A549 (cell line): Measurements from ENCODE around the gene TRAPPC2. TPM values are rescaled to one million over a fixed set of nuclear protein-coding genes. Genes with fewer than 3 reads are reported as not detected.

Experiments
- ATAC-seq, 2 experiments: fragments of 200-7000 bp in 1 of 2; fragments of >200 bp in 1 of 2; cut with Nextera tagmentation in 1 of 2; cut with Tn5 transposase in 1 of 2; 3 replicates each; pipeline versions ENCODE4 v1.8.0 to v1.9.1; 2018 to 2020; ENCODE audit warnings: mild to moderate bottlenecking in 1 of 2, moderate library complexity in 1 of 2
- CTCF ChIA-PET: fragments of 300-600 bp; sonication (Branson Sonifier 250); formaldehyde crosslinking; extraction: SDS; loops from one replicate; lab custom pipeline; 2021; ENCODE audit warnings: antibody characterized with exemption, inconsistent platforms; lab: Yijun Ruan, JAX
- POLR2A ChIA-PET: fragments of 350-600 bp; formaldehyde crosslinking; extraction: SDS; loops from one replicate; lab custom pipeline; 2021; ENCODE audit warnings: antibody characterized with exemption, inconsistent platforms; lab: Yijun Ruan, JAX
- DNase-seq, 2 experiments: peaks; one replicate each; pipeline versions ENCODE4 v3.0.0 to v3.0.0-alpha.2; 2011 to 2016; ENCODE audit warnings: low read depth in 1 of 2, low spot score in 1 of 2
- FAIRE-seq: peaks from 2 replicates; lab custom pipeline; 2011; peaks lifted over from hg19 to GRCh38; lab: Jason Lieb, UNC
- H3K27ac ChIP-seq, 2 experiments: fragments of >200 bp; sonication (Bioruptor Twin); formaldehyde crosslinking; 3 replicates each; pipeline ENCODE4 v1.5.1; 2016 to 2017
- H3K4me1 ChIP-seq: fragments of >200 bp; sonication (Bioruptor Twin); formaldehyde crosslinking; 3 replicates; pipeline ENCODE4 v1.6.1; 2016
- H3K4me2 ChIP-seq: fragments of >200 bp; sonication (Bioruptor Twin); formaldehyde crosslinking; 3 replicates; pipeline ENCODE4 v1.6.1; 2016
- H3K4me3 ChIP-seq: fragments of >200 bp; sonication (Bioruptor Twin); formaldehyde crosslinking; 3 replicates; pipeline ENCODE4 v1.5.1; 2016
- H3K9me3 ChIP-seq: fragments of >200 bp; sonication (Bioruptor Twin); formaldehyde crosslinking; 3 replicates; pipeline ENCODE4 v1.6.1; 2016
- CBX2 ChIP-seq: fragments of 200-600 bp; sonication (generic); IDR thresholded peaks from 2 replicates; pipeline ENCODE4 v1.6.1; 2016; ENCODE audit warnings: low read depth, mild to moderate bottlenecking, borderline replicate concordance
- CHD2 ChIP-seq: fragments of 150-350 bp; IDR thresholded peaks from 2 replicates; pipeline ENCODE4 v1.6.1; 2014; ENCODE audit warnings: low read length; ENCODE audit not compliant: partially characterized antibody
- CHD4 ChIP-seq: fragments of 200-600 bp; sonication (generic); IDR thresholded peaks from 2 replicates; pipeline ENCODE4 v1.6.1; 2016; ENCODE audit warnings: antibody characterized with exemption, mild to moderate bottlenecking, borderline replicate concordance
- EP300 ChIP-seq, 2 experiments: fragments of >200 bp; sonication (Bioruptor Twin); formaldehyde crosslinking; IDR thresholded peaks; 2 replicates in 1 of 2; 3 replicates in 1 of 2; pipeline ENCODE4 v1.6.1; 2016 to 2017
- FOSB ChIP-seq: fragments of 250-450 bp; sonication (Bioruptor Pico); IDR thresholded peaks from 2 replicates; pipeline ENCODE4 v1.5.0; 2020; ENCODE audit warnings: mild to moderate bottlenecking, moderate library complexity
- FOSL2 ChIP-seq, 2 experiments: fragments of 450-650 bp in 1 of 2; fragments of >200 bp in 1 of 2; sonication (Bioruptor Twin) in 1 of 2; formaldehyde crosslinking; IDR thresholded peaks; 2 replicates each; pipeline versions ENCODE4 v1.5.0 to v1.6.1; 2016 to 2020; ENCODE audit warnings: mild to moderate bottlenecking in 1 of 2, moderate library complexity in 1 of 2
- GATA3 ChIP-seq: IDR thresholded peaks from 2 replicates; pipeline ENCODE4 v1.6.1; 2012; ENCODE audit warnings: borderline replicate concordance
- HEYL ChIP-seq: fragments of 250-450 bp; sonication (Bioruptor Pico); IDR thresholded peaks from 2 replicates; pipeline ENCODE4 v1.8.0; 2021; ENCODE audit warnings: mild to moderate bottlenecking, moderate library complexity
- HOXB13 ChIP-seq: fragments of 250-450 bp; sonication (Bioruptor Pico); IDR thresholded peaks from 2 replicates; pipeline ENCODE4 v1.5.0; 2020; ENCODE audit warnings: low read depth, mild to moderate bottlenecking, moderate library complexity
- HOXB5 ChIP-seq: fragments of 250-450 bp; sonication (Bioruptor Pico); IDR thresholded peaks from 2 replicates; pipeline ENCODE4 v1.5.0; 2020; ENCODE audit warnings: mild to moderate bottlenecking, moderate library complexity
- JUN ChIP-seq, 2 experiments: fragments of >200 bp; sonication (Bioruptor Twin); formaldehyde crosslinking; IDR thresholded peaks; 2 replicates in 1 of 2; 3 replicates in 1 of 2; pipeline ENCODE4 v1.6.1; 2016 to 2017
- KDM5A ChIP-seq: fragments of 200-600 bp; sonication (generic); IDR thresholded peaks from 2 replicates; pipeline ENCODE4 v1.6.1; 2016; ENCODE audit warnings: antibody characterized with exemption, mild to moderate bottlenecking
- MAZ ChIP-seq: fragments of 150-350 bp; IDR thresholded peaks from 2 replicates; pipeline ENCODE4 v1.6.1; 2014; ENCODE audit warnings: antibody characterized with exemption, low read depth, low read length, borderline replicate concordance
- NPAS2 ChIP-seq: fragments of 250-450 bp; sonication (Bioruptor Pico); IDR thresholded peaks from 2 replicates; pipeline ENCODE4 v1.8.0; 2022; ENCODE audit warnings: mild to moderate bottlenecking, moderate library complexity, borderline replicate concordance
- NR3C1 ChIP-seq: fragments of >200 bp; sonication (Bioruptor Twin); formaldehyde crosslinking; IDR thresholded peaks from 3 replicates; pipeline ENCODE4 v1.6.1; 2017
- RFX5 ChIP-seq: fragments of 450-650 bp; IDR thresholded peaks from 2 replicates; pipeline ENCODE4 v1.7.1; 2014; ENCODE audit warnings: antibody characterized with exemption, mild to moderate bottlenecking, moderate library complexity
- SMC3 ChIP-seq: fragments of >200 bp; sonication (Bioruptor Twin); formaldehyde crosslinking; IDR thresholded peaks from 3 replicates; pipeline ENCODE4 v1.6.1; 2018; ENCODE audit warnings: inconsistent platforms
- SREBF2 ChIP-seq: fragments of 450-650 bp; IDR thresholded peaks from 2 replicates; pipeline ENCODE4 v1.6.1; 2014; ENCODE audit warnings: mild to moderate bottlenecking, moderate library complexity
- ZNF302 ChIP-seq: fragments of 250-450 bp; sonication (Bioruptor Pico); IDR thresholded peaks from 2 replicates; pipeline ENCODE4 v1.9.0; 2021; ENCODE audit warnings: inconsistent platforms, mild to moderate bottlenecking, moderate library complexity
- WGBS: methylation state at CpG from one replicate; pipeline ENCODE4 v1.1.6; 2017; ENCODE audit errors: missing lambda C conversion rate; 5-methylcytosine and 5-hydroxymethylcytosine counted together
- polyA plus RNA-seq, 4 experiments: library from polyadenylated mRNA; depleted of rRNA in 3 of 4; stranded (reverse); fragments of >200 nt; fragmentation: RNase III in 1 of 4; extraction: RNeasy Plus Mini Kit Qiagen cat#74134 plus additional on column Dnase treatment in 1 of 4; gene quantifications; 2 replicates in 3 of 4; 3 replicates in 1 of 4; pipeline ENCODE4 v1.2.3, GENCODE V29; 2011 to 2017
- TF ChIP-seq, protein P1 (sequence below): fragments of 250-450 bp; sonication (Bioruptor Pico); IDR thresholded peaks from 2 replicates; pipeline ENCODE4 v1.5.0; 2020; ENCODE audit warnings: low read depth, mild to moderate bottlenecking, moderate library complexity
- TF ChIP-seq, protein P2 (sequence below): fragments of >200 bp; sonication (Bioruptor Twin); formaldehyde crosslinking; IDR thresholded peaks from 3 replicates; pipeline ENCODE4 v1.6.1; 2016
- TF ChIP-seq, protein P3 (sequence below): IDR thresholded peaks from 2 replicates; pipeline ENCODE4 v1.6.1; 2012; ENCODE audit warnings: low read depth, borderline replicate concordance

The TRAPPC2 gene
- polyA plus RNA-seq, 2 of the 4 experiments (the other 2 are of a cell fraction), result 11.6 TPM

DNA sequence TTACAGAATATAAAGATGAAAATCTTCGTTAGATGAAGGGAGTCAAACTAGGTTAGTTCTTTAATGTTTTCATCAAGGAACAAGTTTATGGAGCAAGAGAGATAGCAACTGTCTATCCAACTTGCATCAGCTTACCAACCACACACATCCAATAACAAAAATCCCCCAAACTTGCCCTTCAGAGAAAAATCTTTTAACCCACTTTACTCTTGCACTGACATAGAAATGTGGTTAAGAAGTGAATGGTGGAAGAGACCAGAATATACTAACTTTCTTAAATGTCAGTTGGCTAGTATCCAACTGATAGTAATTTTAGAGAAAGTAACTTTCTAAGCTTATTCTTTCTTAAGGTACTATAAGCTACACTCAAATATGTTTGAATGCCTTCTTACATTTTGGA lies 47.2 kb downstream of the TRAPPC2 start:
- POLR2A ChIA-PET, result no interaction called here
- 68% methylated on average over 1 of the region's 1 CpG for WGBS
- H3K27ac ChIP-seq, result no peak overlapping the region
- H3K9me3 ChIP-seq, result no peaks in the 10 kb centered on the region
- peak; percentile 13 for FAIRE-seq
- CTCF ChIA-PET, result interaction anchor here (1.4 kb wide), 1 partner anchor 18 kb away, joined by 3 read pairs; no protein-coding TSS in a partner anchor
- no peak for DNase-seq
- no peak overlapping the region for H3K4me2 ChIP-seq
- no peak overlapping the region for H3K4me3 ChIP-seq
- TF ChIP-seq RFX5, result no peak
- no peak for TF ChIP-seq SREBF2
- TF ChIP-seq HOXB13, result no peak
- TF ChIP-seq CBX2, result no peak
- TF ChIP-seq HOXB5 (CRISPR knock-in tag), result no peak
- no peak for TF ChIP-seq FOSB (CRISPR knock-in tag)
- no peak for TF ChIP-seq EP300 (IDR thresholded peaks at IDR 0.05)
- TF ChIP-seq, protein P1, sequence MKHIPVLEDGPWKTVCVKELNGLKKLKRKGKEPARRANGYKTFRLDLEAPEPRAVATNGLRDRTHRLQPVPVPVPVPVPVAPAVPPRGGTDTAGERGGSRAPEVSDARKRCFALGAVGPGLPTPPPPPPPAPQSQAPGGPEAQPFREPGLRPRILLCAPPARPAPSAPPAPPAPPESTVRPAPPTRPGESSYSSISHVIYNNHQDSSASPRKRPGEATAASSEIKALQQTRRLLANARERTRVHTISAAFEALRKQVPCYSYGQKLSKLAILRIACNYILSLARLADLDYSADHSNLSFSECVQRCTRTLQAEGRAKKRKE (CRISPR knock-in tag), result no peak
- no peak for TF ChIP-seq HEYL (CRISPR knock-in tag)
- no peak for ATAC-seq
- peaks cover 40% of the 10 kb centered on the region for H3K4me1 ChIP-seq

DNA sequence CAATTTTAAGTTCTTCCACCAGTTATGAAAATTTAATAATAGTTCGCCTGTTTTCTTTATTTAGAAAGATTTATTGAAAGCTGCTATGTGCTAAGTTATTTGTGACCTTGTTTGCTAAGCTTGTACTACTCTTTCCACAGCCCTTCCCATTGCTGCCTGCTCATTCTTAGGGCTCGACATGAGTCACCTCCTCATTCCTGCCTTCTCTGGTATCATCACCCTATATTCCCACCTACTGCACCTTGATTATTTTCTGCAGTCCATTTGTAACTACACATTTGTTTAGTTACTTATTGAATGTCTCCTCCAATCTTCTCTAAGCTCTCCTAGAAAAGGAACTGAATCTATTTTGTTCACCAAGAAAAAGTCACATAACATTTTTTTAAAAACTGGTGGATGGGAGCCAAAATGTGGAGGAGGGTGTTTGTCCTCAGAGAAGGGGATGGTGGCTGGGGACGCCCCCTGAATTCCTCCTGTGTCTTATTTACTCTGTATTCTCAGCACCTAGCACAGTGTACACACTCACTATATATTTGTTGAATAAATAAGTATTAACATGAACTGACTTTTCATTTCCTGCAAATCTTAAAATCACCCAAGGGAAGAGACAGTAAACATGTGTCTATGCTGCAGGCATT lies 49.2 kb downstream of the TRAPPC2 start:
- FAIRE-seq (no peak), DNase-seq (peak; percentile 28 to 37), ATAC-seq (0 out of 6 replicates have a peak, but pooled peaks of 1 of the 2 experiments have one; percentile 17)
- POLR2A ChIA-PET, result interaction anchor here (0.7 kb wide), 1 partner anchor 26 kb away, joined by 4 read pairs; no protein-coding TSS in a partner anchor
- Histone ChIP-seq H3K9me3 (no peaks in the 10 kb centered on the region), H3K4me1 (peaks cover 22% of the 10 kb centered on the region), H3K4me2 (peak overlapping the region; percentile 51), H3K4me3 (no peak overlapping the region), H3K27ac (peak overlapping the region in 1 of 2 experiments; percentile 64; a peak in 3 of 6 replicates)
- CTCF ChIA-PET, result interaction anchor here (1.4 kb wide), 1 partner anchor 178 kb away, joined by 3 read pairs; no protein-coding TSS in a partner anchor
- WGBS, result 0% methylated on average over 3 of the region's 3 CpGs
- TF ChIP-seq CHD4, result no peak
- no peak for TF ChIP-seq FOSL2 (IDR thresholded peaks at IDR 0.05)
- TF ChIP-seq FOSL2 (CRISPR knock-in tag; IDR thresholded peaks at IDR 0.05), result peak; percentile 61
- no peak for TF ChIP-seq EP300 (IDR thresholded peaks at IDR 0.05)
- no peak for TF ChIP-seq NR3C1
- TF ChIP-seq, protein P2, sequence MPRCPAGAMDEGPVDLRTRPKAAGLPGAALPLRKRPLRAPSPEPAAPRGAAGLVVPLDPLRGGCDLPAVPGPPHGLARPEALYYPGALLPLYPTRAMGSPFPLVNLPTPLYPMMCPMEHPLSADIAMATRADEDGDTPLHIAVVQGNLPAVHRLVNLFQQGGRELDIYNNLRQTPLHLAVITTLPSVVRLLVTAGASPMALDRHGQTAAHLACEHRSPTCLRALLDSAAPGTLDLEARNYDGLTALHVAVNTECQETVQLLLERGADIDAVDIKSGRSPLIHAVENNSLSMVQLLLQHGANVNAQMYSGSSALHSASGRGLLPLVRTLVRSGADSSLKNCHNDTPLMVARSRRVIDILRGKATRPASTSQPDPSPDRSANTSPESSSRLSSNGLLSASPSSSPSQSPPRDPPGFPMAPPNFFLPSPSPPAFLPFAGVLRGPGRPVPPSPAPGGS, result no peak
- TF ChIP-seq, protein P3, sequence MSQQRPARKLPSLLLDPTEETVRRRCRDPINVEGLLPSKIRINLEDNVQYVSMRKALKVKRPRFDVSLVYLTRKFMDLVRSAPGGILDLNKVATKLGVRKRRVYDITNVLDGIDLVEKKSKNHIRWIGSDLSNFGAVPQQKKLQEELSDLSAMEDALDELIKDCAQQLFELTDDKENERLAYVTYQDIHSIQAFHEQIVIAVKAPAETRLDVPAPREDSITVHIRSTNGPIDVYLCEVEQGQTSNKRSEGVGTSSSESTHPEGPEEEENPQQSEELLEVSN, result no peak
- no peak for TF ChIP-seq JUN (IDR thresholded peaks at IDR 0.05)
- no peak for TF ChIP-seq HEYL (CRISPR knock-in tag)

DNA sequence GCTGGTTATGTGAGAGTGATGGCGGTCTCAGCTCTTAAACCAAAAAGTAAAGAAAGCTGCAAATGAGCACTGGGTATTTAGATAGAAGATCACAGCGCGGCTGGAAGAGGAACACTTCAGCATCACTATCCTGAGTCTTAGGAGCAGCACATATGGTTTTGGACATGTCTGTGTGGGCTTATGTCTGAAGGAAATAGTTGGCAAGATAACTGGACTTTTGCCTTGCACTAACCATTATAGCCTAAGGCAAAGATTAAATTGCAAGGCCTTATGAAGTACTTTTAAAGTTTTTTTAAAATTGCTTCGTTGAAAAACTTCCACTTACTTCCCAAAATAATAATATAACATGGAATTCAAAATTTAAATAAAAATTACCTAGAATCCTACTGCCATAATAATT lies 50.1 kb downstream of the TRAPPC2 start:
- POLR2A ChIA-PET, result no interaction called here
- CTCF ChIA-PET, result interaction anchor here (1.4 kb wide), 1 partner anchor 177 kb away, joined by 3 read pairs; no protein-coding TSS in a partner anchor
- Histone ChIP-seq H3K9me3 (no peaks in the 10 kb centered on the region), H3K4me3 (no peak overlapping the region), H3K4me1 (peaks cover 21% of the 10 kb centered on the region), H3K4me2 (no peak overlapping the region), H3K27ac (no peak overlapping the region)
- FAIRE-seq (no peak), DNase-seq (no peak), ATAC-seq (no peak)
- WGBS, result 82% methylated on average over 4 of the region's 4 CpGs
- TF ChIP-seq FOSB (CRISPR knock-in tag), result no peak
- no peak for TF ChIP-seq CHD2
- TF ChIP-seq SMC3, result no peak
- TF ChIP-seq NPAS2 (CRISPR knock-in tag), result no peak
- TF ChIP-seq MAZ, result no peak
- TF ChIP-seq KDM5A, result no peak
- TF ChIP-seq CBX2, result no peak
- TF ChIP-seq ZNF302 (CRISPR knock-in tag), result no peak
- no peak for TF ChIP-seq EP300 (IDR thresholded peaks at IDR 0.05)
- no peak for TF ChIP-seq GATA3
- TF ChIP-seq, protein P3, result no peak
